Breast epithelium (tissue), 4 donors: Measurements from ENCODE around the gene IL1RAPL2. TPM values are rescaled to one million over a fixed set of nuclear protein-coding genes. Genes with fewer than 3 reads are reported as not detected.

Source experiments
- DNase-seq, 2 donors: peaks; one replicate each; pipeline ENCODE4 v3.0.0-alpha.2; 2019; ENCODE audit warnings: low spot score in 2 of 2
- H3K27ac ChIP-seq, 2 donors: fragments of 200-600 bp; sonication (generic) in 1 of 2; one replicate each; pipeline ENCODE4 v1.5.1; 2016 to 2019; ENCODE audit warnings: mild to moderate bottlenecking in 1 of 2
- H3K27me3 ChIP-seq, 2 donors: fragments of 200-600 bp; sonication (generic) in 1 of 2; one replicate each; pipeline versions ENCODE4 v1.5.1 to v1.6.0; 2017 to 2019; ENCODE audit warnings: control low read depth in 1 of 2, mild to moderate bottlenecking in 1 of 2
- H3K36me3 ChIP-seq: fragments of 200-600 bp; one replicate; pipeline ENCODE4 v1.5.1; 2019
- H3K4me1 ChIP-seq, 2 donors: fragments of 200-600 bp; sonication (generic); one replicate each; pipeline ENCODE4 v1.5.1; 2016 to 2019; ENCODE audit warnings: control low read depth in 1 of 2
- H3K4me3 ChIP-seq, 3 donors: fragments of 200-600 bp; sonication (generic); 1 replicate in 2 of 3; 2 replicates in 1 of 3; pipeline ENCODE4 v1.5.1; 2016 to 2019; ENCODE audit warnings: mild to moderate bottlenecking in 3 of 3, moderate library complexity in 2 of 3
- H3K9me3 ChIP-seq, 2 donors: fragments of 200-600 bp; sonication (generic) in 1 of 2; one replicate each; pipeline ENCODE4 v1.5.1; 2016 to 2019; ENCODE audit warnings: control low read depth in 1 of 2
- POLR2A ChIP-seq: fragments of 450-650 bp; IDR thresholded peaks from one replicate; pipeline ENCODE4 v1.6.1; 2016; ENCODE audit warnings: antibody characterized with exemption, mild to moderate bottlenecking, moderate library complexity
- POLR2AphosphoS5 ChIP-seq, 3 donors: sonication (generic); formaldehyde crosslinking; IDR thresholded peaks; one replicate each; pipeline ENCODE4 v1.6.1; 2017; ENCODE audit warnings: antibody characterized with exemption in 3 of 3
- intact Hi-C: fragments of 100-400 bp; cut with DNase I; formaldehyde crosslinking; loops from one replicate; pipeline ENCODE4 v1.15.1; 2023; ENCODE audit warnings: low total_unique reads
- total RNA-seq, 3 donors: library from RNA; depleted of rRNA; stranded (reverse); fragments of >200 nt; gene quantifications; one replicate each; pipeline ENCODE4 v1.1.0, GENCODE V29; 2016
- TF ChIP-seq, protein P1 (sequence below), 3 donors: fragments of 450-650 bp; IDR thresholded peaks; one replicate each; pipeline ENCODE4 v1.5.1; 2016 to 2017; ENCODE audit warnings: antibody characterized with exemption in 3 of 3, mild to moderate bottlenecking in 3 of 3, moderate library complexity in 3 of 3

The IL1RAPL2 gene
- total RNA-seq, 3 donors from 2014 or later: 0.44 to 0.66 TPM; not detected in 1

DNA sequence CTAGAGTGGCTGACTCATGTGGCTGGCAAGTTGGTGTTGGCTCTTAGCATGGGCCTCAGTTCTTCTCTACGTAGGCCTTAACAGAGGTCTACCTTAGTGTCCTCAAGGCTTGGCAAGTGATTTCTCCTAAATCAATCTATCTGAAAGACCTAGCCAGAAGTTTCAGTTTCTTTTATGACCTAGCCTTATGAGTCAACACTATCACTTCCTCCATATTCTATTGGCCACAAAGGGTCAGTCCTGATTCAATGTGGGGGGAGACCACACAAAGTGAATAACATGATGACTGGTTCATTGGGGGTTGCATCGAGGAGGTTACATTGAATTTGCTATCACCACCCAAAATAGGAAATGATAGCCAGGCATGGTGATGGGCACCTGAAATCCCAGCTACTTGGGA is 1250.5 kb downstream of the IL1RAPL2 start:
- no peak for DNase-seq
- Histone ChIP-seq H3K36me3 (no peaks in the 10 kb centered on the region), H3K27me3 (peaks cover 0 to 83% of the 10 kb centered on the region in 2 donors), H3K4me1 (no peaks in the 10 kb centered on the region), H3K9me3 (no peaks in the 10 kb centered on the region), H3K27ac (no peak overlapping the region), H3K4me3 (no peak overlapping the region)
- TF ChIP-seq POLR2A: no peak
- TF ChIP-seq, protein P1, sequence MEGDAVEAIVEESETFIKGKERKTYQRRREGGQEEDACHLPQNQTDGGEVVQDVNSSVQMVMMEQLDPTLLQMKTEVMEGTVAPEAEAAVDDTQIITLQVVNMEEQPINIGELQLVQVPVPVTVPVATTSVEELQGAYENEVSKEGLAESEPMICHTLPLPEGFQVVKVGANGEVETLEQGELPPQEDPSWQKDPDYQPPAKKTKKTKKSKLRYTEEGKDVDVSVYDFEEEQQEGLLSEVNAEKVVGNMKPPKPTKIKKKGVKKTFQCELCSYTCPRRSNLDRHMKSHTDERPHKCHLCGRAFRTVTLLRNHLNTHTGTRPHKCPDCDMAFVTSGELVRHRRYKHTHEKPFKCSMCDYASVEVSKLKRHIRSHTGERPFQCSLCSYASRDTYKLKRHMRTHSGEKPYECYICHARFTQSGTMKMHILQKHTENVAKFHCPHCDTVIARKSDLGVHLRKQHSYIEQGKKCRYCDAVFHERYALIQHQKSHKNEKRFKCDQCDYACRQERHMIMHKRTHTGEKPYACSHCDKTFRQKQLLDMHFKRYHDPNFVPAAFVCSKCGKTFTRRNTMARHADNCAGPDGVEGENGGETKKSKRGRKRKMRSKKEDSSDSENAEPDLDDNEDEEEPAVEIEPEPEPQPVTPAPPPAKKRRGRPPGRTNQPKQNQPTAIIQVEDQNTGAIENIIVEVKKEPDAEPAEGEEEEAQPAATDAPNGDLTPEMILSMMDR (IDR thresholded peaks at IDR 0.05): no peak
- no peak for TF ChIP-seq POLR2AphosphoS5 (IDR thresholded peaks at IDR 0.05)
- intact Hi-C loops: loop anchor here (5.0 kb wide), 1 partner anchor 1564 kb away; the partner anchor contains the start of gene ESX1
